SKM-1 (cell line): ENCODE data around the gene DNAH1.

ENCODE experiments used
- DNase-seq: peaks from one replicate; lab custom pipeline; 2025; ENCODE audit not compliant: unreplicated experiment; lab: John Stamatoyannopoulos, UW

Gene DNAH1

DNA sequence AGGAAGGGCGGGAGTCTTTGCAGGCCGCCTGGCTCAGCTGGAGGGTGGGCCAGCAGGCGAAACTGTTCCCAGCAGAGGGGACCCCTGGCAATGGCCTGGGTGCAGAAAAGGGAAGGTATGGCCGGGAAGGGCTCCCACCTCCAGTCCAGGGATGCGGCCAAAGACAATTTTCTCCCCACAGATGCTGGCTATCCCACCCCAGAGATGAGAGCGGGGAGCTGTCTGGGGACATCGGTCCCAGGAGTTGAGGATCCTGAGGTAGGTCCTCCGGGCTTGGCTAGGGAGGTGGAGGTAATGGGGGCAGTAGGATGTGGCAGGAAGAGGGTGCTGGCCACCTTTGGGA is 127.1 kb downstream of the DNAH1 start:
- DNase-seq: no peak

GRCh38 chr3:52443791-52444687 is 127.9 kb downstream of the DNAH1 start:
- DNase-seq: no peak

- peak; percentile 68 for DNase-seq
Observed at GRCh38 chr3:52444860-52445793, 129.0 kb downstream of the DNAH1 start, which contains the start of gene SEMA3G. SEMA3G (minus strand) TSS chr3:52445103; CDS start chr3:52445027, 76 bp downstream.

GRCh38 chr3:52446042-52446441 is 129.9 kb downstream of the DNAH1 start:
- DNase-seq: no peak

GRCh38 chr3:52446631-52447511 is 130.8 kb downstream of the DNAH1 start:
- peak; percentile 20 for DNase-seq

GRCh38 chr3:52447512-52448355 is 131.6 kb downstream of the DNAH1 start:
- no peak for DNase-seq
